GM12801 (cell line): ENCODE data around the gene TLCD2.

Experiments
- CTCF ChIP-seq: IDR thresholded peaks from one replicate; pipeline ENCODE4 v1.5.1; 2011; ENCODE audit warnings: control low read depth; ENCODE audit not compliant: insufficient read length; ENCODE audit errors: extremely low read depth

Gene TLCD2

GRCh38 chr17:1752425-1753262 is 42.5 kb upstream of the TLCD2 start:
- TF ChIP-seq CTCF = no peak

GRCh38 chr17:1750628-1751027 is 40.5 kb upstream of the TLCD2 start:
- no peak for TF ChIP-seq CTCF

- no peak for TF ChIP-seq CTCF
Observed at GRCh38 chr17:1746975-1747543, 36.9 kb upstream of the TLCD2 start.

- no peak for TF ChIP-seq CTCF
Observed at GRCh38 chr17:1745513-1746020, 35.4 kb upstream of the TLCD2 start.

- TF ChIP-seq CTCF = no peak
Observed at GRCh38 chr17:1744551-1745512, 34.7 kb upstream of the TLCD2 start.

GRCh38 chr17:1743088-1743439 is 32.9 kb upstream of the TLCD2 start:
- no peak for TF ChIP-seq CTCF

GRCh38 chr17:1742371-1743087 is 32.4 kb upstream of the TLCD2 start, which contains the start of gene SERPINF2:
TSS of gene SERPINF2 (plus strand) at chr17:1742871. CDS start at chr17:1744996, 2,125 bp downstream.
- TF ChIP-seq CTCF = no peak
